ENCODE measurements around the gene HNRNPH1.

The HNRNPH1 gene

DNA sequence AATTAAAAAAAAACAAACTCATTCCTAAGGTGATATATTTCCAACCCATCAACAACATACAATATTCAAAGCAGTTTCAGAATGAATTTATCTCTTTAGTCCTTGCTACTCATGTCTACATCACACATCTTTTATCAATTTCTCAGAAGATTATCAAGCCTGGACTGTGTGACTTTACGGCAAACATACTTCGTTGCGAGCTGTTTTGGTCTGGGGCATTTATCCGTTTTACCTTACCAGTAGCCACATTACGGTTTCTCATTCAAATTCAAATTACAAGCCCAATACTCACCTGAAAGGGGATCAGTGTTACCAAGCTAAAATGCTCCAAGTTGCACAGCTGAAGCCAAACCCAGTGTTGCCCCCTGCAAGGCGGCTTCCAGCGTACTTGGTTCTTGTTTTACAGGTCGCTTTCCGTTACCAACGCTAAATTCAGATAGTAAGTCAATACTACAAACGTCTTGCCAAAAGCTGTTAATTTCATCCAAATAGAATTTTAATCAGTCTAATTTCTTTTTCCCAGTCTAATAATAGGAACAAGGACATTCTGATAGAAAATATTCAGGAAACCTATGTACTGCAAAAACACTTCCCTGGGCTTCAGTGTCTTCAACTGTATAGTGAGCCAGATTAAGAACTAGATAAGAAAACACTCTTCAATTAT lies 1.8 kb downstream of the HNRNPH1 start:
- FAIRE-seq: no peak

DNA sequence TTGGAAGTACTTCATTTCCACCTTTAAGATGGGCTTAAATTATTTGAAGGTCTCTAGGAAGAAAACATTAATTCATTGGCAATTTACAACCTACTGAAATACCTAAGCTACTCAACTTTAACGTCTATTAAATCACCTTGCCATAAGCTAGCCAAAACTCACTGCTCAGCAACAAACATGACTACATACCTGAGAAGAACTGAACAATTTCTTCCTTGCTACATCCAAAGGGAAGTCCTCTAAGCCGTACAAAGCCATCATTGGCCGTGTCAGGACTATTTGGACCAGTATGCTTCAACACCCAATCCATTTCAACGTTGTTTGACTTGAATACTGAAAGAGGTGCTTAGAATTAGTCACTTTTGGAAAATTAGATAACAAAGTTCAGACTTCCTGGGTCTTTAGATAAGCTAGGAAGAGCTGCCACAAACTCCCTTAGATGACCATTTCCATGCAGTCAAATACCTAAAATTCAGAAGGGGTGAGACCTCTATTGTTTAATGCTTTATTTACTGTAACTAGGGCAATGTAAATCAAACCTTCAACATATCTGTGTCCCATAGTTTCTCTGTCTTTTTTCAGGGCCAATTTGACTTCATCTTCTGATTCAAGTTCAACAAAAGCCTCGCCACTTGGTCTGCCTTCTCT lies 2.6 kb downstream of the HNRNPH1 start:
- FAIRE-seq: no peak

GRCh38 chr5:179620293-179620692 lies 3.2 kb downstream of the HNRNPH1 start:
- FAIRE-seq: no peak

- FAIRE-seq: no peak
Observed at GRCh38 chr5:179619776-179620175, 3.7 kb downstream of the HNRNPH1 start.

DNA sequence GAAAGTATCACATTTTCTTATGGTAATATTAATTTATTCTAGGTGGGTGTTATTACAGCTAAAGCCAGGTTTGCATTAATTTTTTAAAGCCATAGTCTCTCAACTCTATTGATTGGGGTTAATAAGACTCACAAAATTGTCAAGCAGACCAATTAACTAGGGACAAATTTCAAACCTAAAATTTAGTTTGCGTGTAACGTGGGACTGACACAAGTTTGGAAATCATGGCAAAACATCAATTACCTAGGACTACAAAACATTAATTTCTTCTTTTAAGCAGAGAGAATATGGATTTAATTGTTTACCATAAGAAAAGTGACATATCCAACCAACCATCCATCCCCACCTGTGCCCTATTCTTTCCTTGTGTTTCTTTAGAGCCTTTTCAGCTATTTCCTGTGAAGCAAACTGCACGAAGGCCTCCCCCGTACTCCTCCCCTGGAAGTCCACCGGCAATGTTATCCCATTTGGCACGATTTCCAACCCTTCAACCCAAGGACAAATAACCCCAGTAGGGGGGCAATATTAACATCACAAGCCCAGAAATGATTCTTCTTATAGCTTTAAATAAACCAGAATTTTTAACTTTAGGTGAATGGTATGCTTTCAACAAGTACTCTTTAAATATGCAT lies 4.4 kb downstream of the HNRNPH1 start:
- no peak for FAIRE-seq

DNA sequence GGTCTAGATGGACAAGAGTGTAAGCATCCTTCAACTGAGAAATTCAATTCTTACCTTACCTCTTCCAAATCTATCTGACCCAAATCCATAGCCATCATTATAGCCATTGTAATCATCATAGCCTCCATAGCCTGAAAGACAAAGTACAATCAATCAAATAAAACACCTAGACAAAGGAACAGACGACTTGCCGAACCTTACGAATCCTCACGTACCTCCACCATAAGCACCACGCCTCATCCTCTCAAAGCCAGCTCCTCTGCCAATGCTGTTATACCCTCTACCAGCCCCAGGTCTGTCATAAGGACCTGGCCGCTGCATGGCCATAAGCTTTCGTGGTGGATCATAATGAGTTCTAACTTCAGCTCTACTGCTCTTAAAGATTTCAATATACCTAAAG lies 5.5 kb downstream of the HNRNPH1 start:
- FAIRE-seq: no peak

- FAIRE-seq: no peak
Observed at GRCh38 chr5:179616002-179616594, 7.4 kb downstream of the HNRNPH1 start.

DNA sequence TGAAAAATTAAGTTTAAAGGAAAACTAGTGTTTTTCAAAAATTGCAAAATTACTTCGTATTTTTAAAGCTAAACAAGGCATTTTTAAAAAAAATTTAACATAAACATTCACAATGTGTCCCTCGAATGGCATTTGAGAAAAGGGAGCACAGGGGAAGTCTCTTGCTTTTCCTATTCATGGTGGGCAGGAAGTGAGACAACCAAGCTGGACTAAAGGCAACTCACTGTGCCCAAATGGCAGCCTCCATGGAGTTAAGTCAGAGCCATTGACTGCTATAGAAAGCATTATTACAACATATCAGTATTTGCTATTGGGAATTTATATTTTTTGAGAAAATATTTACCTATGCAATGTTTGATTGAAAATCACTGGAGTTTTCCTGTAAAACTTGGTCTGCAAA lies 8.3 kb downstream of the HNRNPH1 start:
- no peak for FAIRE-seq

- no peak for FAIRE-seq
Observed at GRCh38 chr5:179614745-179615144, 8.7 kb downstream of the HNRNPH1 start.

GRCh38 chr5:179613460-179614071 lies 9.9 kb downstream of the HNRNPH1 start:
- no peak for FAIRE-seq

DNA sequence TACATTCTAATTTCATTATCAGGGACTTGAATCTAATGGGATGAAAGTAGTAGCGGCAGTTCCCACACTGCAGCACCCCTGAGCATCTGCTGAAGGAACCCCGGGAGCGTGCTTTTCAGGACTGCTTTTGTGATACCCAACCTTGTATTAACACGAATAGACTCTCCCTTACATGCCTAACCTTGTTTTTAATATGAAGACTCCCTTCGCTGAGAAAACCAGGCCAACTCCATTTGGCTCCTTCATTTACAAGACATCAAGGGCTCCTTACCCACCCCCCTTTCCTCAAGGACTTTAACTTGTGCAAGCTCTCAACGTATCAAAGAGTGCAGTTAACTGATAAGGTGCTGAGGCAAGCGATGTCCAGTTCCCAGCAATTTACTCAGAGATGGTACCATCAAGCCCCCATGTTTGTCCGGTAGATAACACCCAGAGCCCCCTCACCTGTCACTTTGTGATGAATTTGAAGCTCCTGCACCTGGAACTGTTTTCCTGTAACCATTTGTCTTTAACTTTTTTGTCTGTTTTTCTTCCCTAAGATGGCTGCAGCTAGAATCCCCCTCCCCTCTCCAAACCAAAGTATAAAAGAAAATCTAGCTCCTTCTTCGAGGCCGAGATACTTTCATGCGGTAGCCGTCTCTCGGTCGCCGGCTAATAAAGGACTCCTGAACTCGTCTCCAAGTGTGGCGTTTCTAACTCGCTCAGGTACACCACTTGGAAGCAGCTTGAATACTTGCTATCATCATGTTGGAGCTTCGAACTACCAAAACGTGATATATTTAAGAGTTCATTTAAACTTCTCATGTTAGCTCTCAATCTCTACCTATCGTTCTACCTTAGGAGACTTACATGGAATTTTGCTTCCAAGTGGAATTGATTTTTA lies 10.7 kb downstream of the HNRNPH1 start:
- FAIRE-seq: no peak

DNA sequence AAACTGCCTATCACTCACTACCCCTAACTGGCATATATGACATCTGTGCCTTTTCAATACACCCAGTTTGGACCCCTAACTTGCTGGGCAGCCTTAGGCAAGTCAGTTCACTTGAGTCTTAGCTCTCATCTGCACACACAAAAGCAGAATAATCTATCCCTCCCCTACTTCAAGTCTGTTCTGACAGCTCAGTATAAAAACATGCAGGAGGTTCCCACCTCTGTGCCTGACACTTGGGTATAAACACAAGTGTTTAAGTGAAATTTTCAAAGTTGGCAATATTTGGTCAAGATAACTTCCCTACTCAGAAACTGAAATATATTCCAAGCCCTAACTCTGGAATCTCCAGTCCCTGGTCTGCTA lies 12.6 kb downstream of the HNRNPH1 start:
- no peak for FAIRE-seq

DNA sequence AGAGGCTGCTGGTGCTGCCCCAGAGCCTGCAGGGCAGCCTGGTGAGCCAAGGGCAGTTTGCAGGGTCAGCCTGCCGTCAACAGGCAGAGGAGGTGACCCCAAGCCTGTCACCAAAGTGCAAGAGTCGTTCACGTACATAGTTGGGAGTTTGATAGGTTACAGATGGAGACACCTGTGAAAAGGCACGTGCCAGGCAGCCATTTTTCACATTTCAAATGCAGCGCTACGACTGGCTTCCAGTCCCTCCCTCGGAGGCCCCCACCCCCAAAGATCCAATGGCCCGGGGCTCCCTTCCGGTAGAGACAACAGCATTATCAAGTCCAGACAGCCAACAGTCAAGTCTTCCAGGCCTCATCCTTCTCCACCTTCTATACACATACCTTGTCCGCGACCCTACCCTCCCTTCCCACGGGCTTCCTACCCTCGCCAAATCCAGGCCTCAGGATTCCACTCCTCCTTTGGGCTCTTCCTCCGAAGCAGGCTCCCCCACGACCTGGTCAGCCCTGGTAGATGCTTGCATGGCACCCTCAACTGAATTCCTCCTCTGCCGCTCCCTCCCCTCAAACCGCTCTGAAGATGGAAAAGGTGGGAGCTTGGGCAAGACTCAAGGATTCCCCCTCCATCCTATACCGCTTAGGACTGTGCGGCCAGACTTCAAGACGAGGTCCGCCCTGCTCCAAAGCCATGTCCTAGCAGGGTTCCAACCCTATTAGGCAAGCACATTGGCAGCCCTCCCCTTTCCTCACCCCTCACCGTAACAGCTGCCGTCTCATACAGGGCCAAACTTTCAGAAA lies 13.2 kb downstream of the HNRNPH1 start:
- no peak for FAIRE-seq

GRCh38 chr5:179609834-179610108 lies 13.7 kb downstream of the HNRNPH1 start:
- FAIRE-seq: no peak

GRCh38 chr5:179608131-179608581 lies 15.3 kb downstream of the HNRNPH1 start:
- FAIRE-seq: no peak

GRCh38 chr5:179607160-179607931 lies 16.1 kb downstream of the HNRNPH1 start:
- no peak for FAIRE-seq

DNA sequence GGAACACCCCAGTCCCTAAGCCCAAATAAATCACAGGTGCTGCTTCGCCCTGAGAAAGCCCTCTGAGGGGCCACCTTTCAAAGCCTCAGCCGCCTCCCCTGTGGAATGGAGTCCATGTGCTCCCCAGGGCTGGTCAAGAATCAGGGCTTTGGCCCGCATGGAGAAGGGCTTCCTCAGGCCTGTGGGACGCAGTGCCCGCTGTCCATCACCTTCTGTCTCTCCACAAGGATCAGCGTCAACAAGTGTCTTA lies 16.6 kb downstream of the HNRNPH1 start:
- no peak for FAIRE-seq

DNA sequence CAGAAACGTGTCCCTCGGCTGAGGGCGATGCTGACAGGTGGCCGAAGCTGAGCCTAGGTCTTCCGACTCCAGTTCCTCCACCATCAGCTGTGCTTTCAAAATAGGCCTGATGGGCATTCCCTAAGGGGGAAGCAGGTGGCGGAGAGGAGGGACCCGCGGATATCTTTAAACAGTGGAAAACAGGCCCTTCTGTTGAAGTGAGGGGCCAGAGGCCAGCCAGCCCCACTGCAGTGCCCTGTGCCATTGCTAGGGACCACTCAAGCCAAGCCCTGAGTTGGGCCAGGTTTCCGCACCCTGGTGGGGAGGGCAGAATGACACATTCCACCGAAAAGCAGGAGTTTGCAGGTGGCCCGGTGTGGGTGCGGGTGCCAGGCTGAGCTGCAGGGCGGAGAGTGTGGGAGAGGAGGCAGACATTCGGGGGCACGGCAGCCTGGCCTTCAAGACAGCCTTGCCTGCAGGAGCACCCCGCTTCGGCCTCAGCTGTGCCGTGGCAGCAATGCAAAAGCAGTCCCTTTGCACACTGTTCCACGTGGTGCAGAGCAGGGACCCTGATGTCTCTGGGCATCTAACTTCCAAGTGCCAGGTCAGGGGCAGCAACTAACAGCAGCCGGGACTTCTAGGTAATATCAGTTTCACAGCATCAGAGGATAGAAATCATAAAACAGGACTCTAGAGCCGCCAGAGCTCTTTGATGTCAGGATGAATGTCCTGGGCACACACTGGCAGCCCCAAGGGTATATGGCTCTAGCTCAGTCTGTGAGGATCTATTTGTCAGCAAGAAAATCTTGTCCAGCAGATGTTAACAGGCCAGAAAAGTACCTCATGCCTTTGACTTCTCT lies 17.2 kb downstream of the HNRNPH1 start:
- FAIRE-seq: no peak

DNA sequence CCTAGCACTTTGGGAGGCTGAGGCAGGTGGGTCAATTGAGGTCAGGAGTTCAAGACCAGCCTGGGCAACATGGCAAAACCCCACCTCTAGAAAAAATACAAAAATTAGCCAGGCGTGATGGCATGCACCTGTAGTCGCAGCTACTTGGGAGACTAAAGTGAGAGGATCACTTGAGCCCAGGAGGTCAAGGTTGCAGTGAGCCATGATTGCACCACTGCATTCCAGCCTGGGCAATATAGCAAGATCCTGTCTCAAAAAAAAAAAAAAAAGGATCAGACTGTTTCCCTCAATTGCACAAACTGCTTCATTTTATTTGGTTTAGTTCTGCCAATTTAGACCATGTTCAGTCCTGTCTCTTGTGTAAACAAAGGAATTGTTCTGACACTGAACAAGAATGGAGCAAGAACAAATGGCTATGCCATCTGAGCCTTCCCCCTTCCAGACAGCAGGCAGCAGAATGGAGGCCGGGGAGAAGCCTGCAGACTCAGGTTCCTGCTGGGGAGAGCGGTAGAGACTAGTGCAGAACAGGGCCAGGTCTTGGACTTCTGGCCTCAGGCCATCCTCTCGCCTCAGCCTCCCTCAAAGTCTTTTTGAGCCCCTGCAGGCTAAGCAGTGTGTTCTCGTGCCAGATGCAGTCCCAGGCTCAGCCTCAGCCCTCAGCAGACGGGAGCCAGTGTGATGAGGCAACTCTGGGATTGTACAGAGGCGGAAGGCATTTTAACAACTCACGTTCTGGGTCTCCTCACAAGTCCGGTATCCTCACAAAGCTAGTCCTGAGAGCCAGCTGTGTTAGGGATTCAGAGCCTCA lies 18.2 kb downstream of the HNRNPH1 start:
- FAIRE-seq: peak; percentile 12

Measured in endometrium (tissue), 2 donors.